Upper lobe of left lung (tissue), 4 donors: ENCODE data around the gene MEX3B.

Experiments
- CTCF ChIP-seq, 6 experiments: fragments of 450-650 bp in 4 of 6; fragments of 200-600 bp in 2 of 6; sonication (generic) in 2 of 6; IDR thresholded peaks; one replicate each; pipeline ENCODE4 v1.5.1; 2016 to 2019; ENCODE audit warnings: antibody characterized with exemption in 6 of 6
- EP300 ChIP-seq, 4 donors: sonication (generic); formaldehyde crosslinking; IDR thresholded peaks; one replicate each; pipeline ENCODE4 v1.5.1; 2017; ENCODE audit warnings: antibody characterized with exemption in 4 of 4, control low read depth in 2 of 4
- POLR2A ChIP-seq, 4 donors: fragments of 450-650 bp; IDR thresholded peaks; one replicate each; pipeline ENCODE4 v1.5.1; 2016 to 2017; ENCODE audit warnings: antibody characterized with exemption in 4 of 4, mild to moderate bottlenecking in 2 of 4
- POLR2AphosphoS5 ChIP-seq, 2 donors: sonication (generic); formaldehyde crosslinking; IDR thresholded peaks; one replicate each; pipeline ENCODE4 v1.5.1; 2017; ENCODE audit warnings: antibody characterized with exemption in 2 of 2

GRCh38 chr15:82040862-82041261 is 5.0 kb downstream of the MEX3B start:
- no peak for TF ChIP-seq POLR2A (IDR thresholded peaks at IDR 0.05)
- no peak for TF ChIP-seq CTCF (IDR thresholded peaks at IDR 0.05)
- TF ChIP-seq EP300 (IDR thresholded peaks at IDR 0.05), result no peak
- TF ChIP-seq POLR2AphosphoS5 (IDR thresholded peaks at IDR 0.05), result no peak
